ENCODE data around the gene GMFB. TPM values are rescaled to one million over a fixed set of nuclear protein-coding genes. Genes with fewer than 3 reads are reported as not detected.

GMFB gene
- total RNA-seq, 1 donor from 2014 or later = 13.0 TPM

DNA sequence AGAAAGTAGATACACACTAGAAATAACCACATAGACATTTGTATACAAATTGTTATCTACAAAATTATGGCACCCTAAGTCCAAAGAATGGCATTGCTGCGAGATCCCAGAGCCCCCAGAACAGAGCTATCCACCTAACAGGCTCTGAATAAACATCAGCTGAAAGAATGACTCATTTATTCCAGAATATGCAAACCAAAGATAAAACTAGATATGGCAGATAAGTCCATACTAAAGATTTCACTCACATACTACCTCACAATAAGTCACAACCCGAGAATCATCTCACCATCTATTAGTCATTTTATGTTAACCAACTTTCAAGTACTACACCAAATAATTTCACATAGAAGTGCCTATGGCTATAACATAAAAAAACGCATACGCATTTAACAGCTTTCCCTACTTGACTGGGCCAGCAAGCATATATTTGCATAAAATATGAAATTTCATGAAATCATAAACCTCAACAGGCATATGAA is 53.2 kb downstream of the GMFB start:
- ATAC-seq (no peak), DNase-seq (ENCODE audit: low spot score) (no peak)

- DNase-seq (ENCODE audit: low spot score) (no peak), ATAC-seq (no peak)
Measured at GRCh38 chr14:54428527-54428926, 60.3 kb downstream of the GMFB start.

DNA sequence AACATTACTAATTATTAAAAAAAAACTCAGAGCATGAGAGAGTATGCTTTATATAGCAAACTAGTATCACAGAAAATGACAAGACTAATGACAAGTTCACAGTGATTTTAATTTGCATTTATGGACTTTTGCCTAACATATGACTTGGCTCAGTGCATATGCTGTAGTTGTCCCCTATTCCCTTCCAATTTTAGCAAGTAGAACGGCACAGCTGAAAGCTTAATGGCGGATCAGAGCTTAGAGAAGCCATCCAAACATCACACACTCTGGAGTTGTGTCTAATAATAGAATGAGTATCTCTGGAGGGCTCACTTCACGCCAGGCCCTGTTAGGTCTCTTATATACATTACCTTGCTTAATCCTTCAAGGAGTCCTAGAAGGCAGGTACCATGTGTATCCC is 60.9 kb downstream of the GMFB start:
- DNase-seq (ENCODE audit: low spot score) (no peak), ATAC-seq (no peak)

GRCh38 chr14:54425537-54426274 is 63.1 kb downstream of the GMFB start:
- no peak for DNase-seq (ENCODE audit: low spot score)
- no peak for ATAC-seq

GRCh38 chr14:54425068-54425467 is 63.7 kb downstream of the GMFB start:
- ATAC-seq (no peak), DNase-seq (ENCODE audit: low spot score) (no peak)

Other genes with a start within 250 kb of the GMFB start
- gene CDKN3, start 92.0 kb downstream of the GMFB start, total RNA-seq = 0.58 TPM
- 89.4 TPM for gene CNIH1, start 47.6 kb downstream of the GMFB start, total RNA-seq
- 6.1 TPM for gene CGRRF1, start 20.9 kb upstream of the GMFB start, total RNA-seq
- gene SAMD4A, start 78.1 kb upstream of the GMFB start, total RNA-seq = 25.9 TPM